Calu3 (cell line): ENCODE data around the gene FANCL. TPM values are rescaled to one million over a fixed set of nuclear protein-coding genes. Genes with fewer than 3 reads are reported as not detected.

ENCODE experiments used
- BruUV-seq: library from RNA; stranded (reverse); fragments of 400-500 nt; replicated peaks from 2 replicates; lab custom pipeline; 2021; lab: Mats Ljungman, UMichigan
- CTCF ChIA-PET: fragments of 300-600 bp; sonication (Branson Sonifier 250); formaldehyde crosslinking; loops from one replicate; lab custom pipeline; 2022; ENCODE audit warnings: antibody characterized with exemption; lab: Charles Lee
- DNase-seq: peaks from one replicate; pipeline ENCODE4 v3.0.0; 2022
- H3K27ac Mint-ChIP-seq: one replicate; pipeline ENCODE4 v1.8.0; 2022; ENCODE audit warnings: mixed read lengths; ENCODE audit not compliant: unreplicated experiment
- H3K27me3 Mint-ChIP-seq: one replicate; pipeline ENCODE4 v1.8.0; 2022; ENCODE audit warnings: mixed read lengths; ENCODE audit not compliant: unreplicated experiment
- H3K36me3 Mint-ChIP-seq: one replicate; pipeline ENCODE4 v1.8.0; 2022; ENCODE audit warnings: mild to moderate bottlenecking, moderate library complexity, mixed read lengths; ENCODE audit not compliant: insufficient read depth, unreplicated experiment
- H3K4me1 Mint-ChIP-seq: one replicate; pipeline ENCODE4 v1.8.0; 2022; ENCODE audit warnings: mild to moderate bottlenecking, low read depth, mixed read lengths; ENCODE audit not compliant: unreplicated experiment
- H3K4me3 Mint-ChIP-seq: one replicate; pipeline ENCODE4 v1.8.0; 2022; ENCODE audit warnings: mild to moderate bottlenecking, low read depth, moderate library complexity, mixed read lengths; ENCODE audit not compliant: unreplicated experiment
- H3K9me3 Mint-ChIP-seq: one replicate; pipeline ENCODE4 v1.8.0; 2022; ENCODE audit warnings: low read depth, mixed read lengths; ENCODE audit not compliant: unreplicated experiment
- CTCF ChIP-seq: fragments of 200-600 bp; IDR thresholded peaks from one replicate; pipeline ENCODE4 v1.8.0; 2022; ENCODE audit warnings: antibody characterized with exemption; ENCODE audit not compliant: unreplicated experiment
- intact Hi-C: fragments of 100-400 bp; cut with micrococcal nuclease; formaldehyde crosslinking; loops from one replicate; pipeline ENCODE4 v1.10.0; 2022; ENCODE audit not compliant: unreplicated experiment
- total RNA-seq: library from RNA; stranded (reverse); gene quantifications from 2 replicates; pipeline ENCODE4 v1.2.3, GENCODE V29; 2022

FANCL gene
- total RNA-seq, 1 experiment from 2014 or later: 40.5 TPM

GRCh38 chr2:58135861-58136260 is 105.3 kb downstream of the FANCL start:
- Mint-ChIP-seq H3K4me3 (no peak overlapping the region), H3K9me3 (no peaks in the 10 kb centered on the region), H3K27ac (no peak overlapping the region), H3K27me3 (no peaks in the 10 kb centered on the region), H3K4me1 (no peaks in the 10 kb centered on the region), H3K36me3 (no peaks in the 10 kb centered on the region)
- no peak for DNase-seq
- TF ChIP-seq CTCF: no peak
- no TSS peak for BruUV-seq
- intact Hi-C loops: loop anchor here (5.0 kb wide), 1 partner anchor 84 kb away; no protein-coding TSS in a partner anchor
- CTCF ChIA-PET: no interaction called here

GRCh38 chr2:58133395-58133794 is 107.7 kb downstream of the FANCL start:
- CTCF ChIA-PET: no interaction called here
- intact Hi-C loops: loop anchor here (5.0 kb wide), 2 partner anchors 226 to 314 kb away; no protein-coding TSS in a partner anchor
- DNase-seq: no peak
- no peaks in the 10 kb centered on the region for H3K9me3 Mint-ChIP-seq
- H3K27ac Mint-ChIP-seq: no peak overlapping the region
- no peaks in the 10 kb centered on the region for H3K4me1 Mint-ChIP-seq
- H3K4me3 Mint-ChIP-seq: no peak overlapping the region
- TF ChIP-seq CTCF: no peak
- BruUV-seq: no TSS peak
- H3K36me3 Mint-ChIP-seq: no peaks in the 10 kb centered on the region
- no peaks in the 10 kb centered on the region for H3K27me3 Mint-ChIP-seq

GRCh38 chr2:58131191-58132011 is 109.7 kb downstream of the FANCL start:
- CTCF ChIA-PET: interaction anchor here (0.6 kb wide), 1 partner anchor 112 kb away, joined by 3 read pairs; no protein-coding TSS in a partner anchor
- H3K4me1 Mint-ChIP-seq: no peaks in the 10 kb centered on the region
- DNase-seq: no peak
- no peaks in the 10 kb centered on the region for H3K36me3 Mint-ChIP-seq
- no peaks in the 10 kb centered on the region for H3K9me3 Mint-ChIP-seq
- intact Hi-C loops: loop anchor here (5.0 kb wide), 2 partner anchors 224 to 316 kb away; no protein-coding TSS in a partner anchor
- no peak for TF ChIP-seq CTCF
- no peaks in the 10 kb centered on the region for H3K27me3 Mint-ChIP-seq
- BruUV-seq: no TSS peak
- no peak overlapping the region for H3K4me3 Mint-ChIP-seq
- H3K27ac Mint-ChIP-seq: no peak overlapping the region

- no peaks in the 10 kb centered on the region for H3K4me1 Mint-ChIP-seq
- BruUV-seq: no TSS peak
- no peaks in the 10 kb centered on the region for H3K27me3 Mint-ChIP-seq
- CTCF ChIA-PET: no interaction called here
- no peak for TF ChIP-seq CTCF
- intact Hi-C loops: loop anchor here (5.0 kb wide), 2 partner anchors 223 to 317 kb away; no protein-coding TSS in a partner anchor
- H3K36me3 Mint-ChIP-seq: no peaks in the 10 kb centered on the region
- no peak for DNase-seq
- no peaks in the 10 kb centered on the region for H3K9me3 Mint-ChIP-seq
- H3K4me3 Mint-ChIP-seq: no peak overlapping the region
- no peak overlapping the region for H3K27ac Mint-ChIP-seq
Observed at GRCh38 chr2:58130238-58130637, 110.9 kb downstream of the FANCL start.
